OCI-LY3 (cell line): ENCODE results near the gene C6orf58.

Experiments
- CTCF ChIP-seq: fragments of 200-600, 300-600 bp; sonication (generic); IDR thresholded peaks from 2 replicates; pipeline ENCODE4 v1.5.1; 2014; ENCODE audit warnings: antibody characterized with exemption, low read length, low read depth
- EZH2phosphoT487 ChIP-seq: fragments of 200-600 bp; shearing (Covaris generic); IDR thresholded peaks from 2 replicates; pipeline ENCODE4 v1.6.1; 2018; ENCODE audit warnings: antibody characterized with exemption, mixed run types, low read depth

GRCh38 chr6:127635091-127635490 is 58.1 kb downstream of the C6orf58 start:
- TF ChIP-seq CTCF (no peak), EZH2phosphoT487 (no peak)
